Measurements from ENCODE around the gene CCDC181.

CCDC181 gene

DNA sequence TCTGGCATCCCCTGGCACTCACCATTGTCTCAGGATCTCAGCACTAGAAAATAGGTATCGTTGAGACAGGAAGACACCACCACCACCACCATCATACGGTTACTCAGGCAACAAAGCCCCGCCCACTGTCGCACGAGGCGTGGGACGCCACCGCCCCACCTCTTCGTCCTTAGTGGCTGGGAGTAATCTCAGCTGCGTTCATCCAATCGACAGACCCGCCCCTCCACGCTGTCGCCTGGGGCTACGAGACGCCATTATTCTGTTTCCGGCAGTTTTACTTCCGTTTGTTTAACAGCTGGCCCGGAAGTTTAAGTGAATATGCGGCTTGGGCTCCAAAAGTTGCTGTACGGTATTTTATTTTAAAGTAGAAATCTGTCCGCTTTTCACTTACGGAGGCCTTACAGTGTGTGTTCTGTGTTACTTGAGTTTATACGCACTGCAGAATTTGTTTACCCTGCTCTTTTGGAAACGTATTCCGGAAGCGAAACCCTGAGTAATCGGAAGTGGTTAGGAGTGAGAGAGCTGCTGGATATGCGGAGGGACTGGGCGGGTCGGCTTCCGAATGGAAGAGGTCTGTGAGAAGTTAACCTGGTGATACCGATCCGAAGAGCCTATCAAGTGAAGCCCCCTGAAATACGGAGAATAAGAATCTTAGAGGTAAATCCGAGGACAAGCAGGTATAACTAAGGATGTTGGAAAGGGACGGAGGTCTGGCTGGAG is 59.4 kb downstream of the CCDC181 start, which contains the start of the genes BLZF1 and NME7:
BLZF1 (plus strand) TSS at position 510 of the 720 bp plus-strand sequence. CDS start 1,328 bp downstream, outside the sequence.
NME7 (minus strand) TSS at position 112 of the 720 bp plus-strand sequence; CDS start at position 25, 87 bp downstream.
- DNase-seq (ENCODE audit: insufficient read length, low spot score) (peak; percentile 35), FAIRE-seq (peak; percentile 96)
- peak; percentile 63 for TF ChIP-seq POLR2A (IDR thresholded peaks at IDR 0.05; ENCODE audit: low read depth, low read length)

GRCh38 chr1:169367096-169367685 is 60.1 kb downstream of the CCDC181 start:
- DNase-seq (ENCODE audit: insufficient read length, low spot score) (no peak), FAIRE-seq (no peak)
- no peak for TF ChIP-seq POLR2A (IDR thresholded peaks at IDR 0.05; ENCODE audit: low read depth, low read length)

DNA sequence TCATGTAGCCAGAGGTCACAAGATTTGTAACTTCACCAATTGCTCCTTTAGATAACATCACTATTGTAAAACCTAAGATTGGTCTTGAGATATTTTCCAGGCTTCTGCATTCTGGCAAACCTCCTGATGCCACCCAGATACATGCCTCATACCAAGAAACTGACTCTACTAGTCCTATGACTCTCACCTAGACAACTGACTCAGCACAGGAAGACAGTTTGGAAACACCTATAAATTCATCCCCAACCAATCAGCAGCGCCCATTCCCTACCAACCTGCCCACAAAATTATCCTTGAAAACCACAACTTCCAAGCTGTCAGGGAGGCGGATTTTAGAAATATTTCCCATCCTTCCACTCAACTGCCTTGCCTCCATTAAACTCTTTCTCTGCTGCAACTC is 62.3 kb downstream of the CCDC181 start:
- no peak for DNase-seq (ENCODE audit: insufficient read length, low spot score)
- FAIRE-seq = peak; percentile 30
- TF ChIP-seq POLR2A (IDR thresholded peaks at IDR 0.05; ENCODE audit: low read depth, low read length) = no peak

- TF ChIP-seq POLR2A (IDR thresholded peaks at IDR 0.05; ENCODE audit: low read depth, low read length) = no peak
- DNase-seq (ENCODE audit: insufficient read length, low spot score) = no peak
- peak; percentile 71 for FAIRE-seq
Observed at GRCh38 chr1:169363046-169363730, 64.1 kb downstream of the CCDC181 start.

DNA sequence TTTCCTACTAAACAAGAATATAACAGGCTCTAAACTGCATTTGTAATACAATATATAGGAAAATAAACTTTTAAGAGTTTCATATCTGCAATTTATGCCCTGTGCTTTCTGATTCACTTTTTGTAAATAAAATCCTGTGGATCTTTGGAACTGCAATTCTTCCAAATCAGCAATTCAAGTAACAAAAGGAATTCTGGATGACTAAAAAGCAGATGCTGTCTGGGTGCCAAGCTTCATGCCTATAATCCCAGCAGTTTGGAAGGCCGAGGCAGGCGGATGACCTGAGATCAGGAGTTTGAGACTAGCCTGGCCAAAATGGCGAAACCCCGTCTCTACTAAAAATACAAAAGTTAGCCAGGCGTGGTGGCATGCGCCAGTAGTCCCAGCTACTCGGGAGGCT is 66.0 kb downstream of the CCDC181 start:
- FAIRE-seq (no peak), DNase-seq (ENCODE audit: insufficient read length, low spot score) (no peak)
- no peak for TF ChIP-seq POLR2A (IDR thresholded peaks at IDR 0.05; ENCODE audit: low read depth, low read length)

- FAIRE-seq = no peak
- DNase-seq (ENCODE audit: insufficient read length, low spot score) = no peak
- TF ChIP-seq POLR2A (IDR thresholded peaks at IDR 0.05; ENCODE audit: low read depth, low read length) = no peak
Observed at GRCh38 chr1:169360415-169360814, 66.9 kb downstream of the CCDC181 start.

- DNase-seq (ENCODE audit: insufficient read length, low spot score) (no peak), FAIRE-seq (peak; percentile 84)
- no peak for TF ChIP-seq POLR2A (IDR thresholded peaks at IDR 0.05; ENCODE audit: low read depth, low read length)
Observed at GRCh38 chr1:169348383-169349036, 78.8 kb downstream of the CCDC181 start.

DNA sequence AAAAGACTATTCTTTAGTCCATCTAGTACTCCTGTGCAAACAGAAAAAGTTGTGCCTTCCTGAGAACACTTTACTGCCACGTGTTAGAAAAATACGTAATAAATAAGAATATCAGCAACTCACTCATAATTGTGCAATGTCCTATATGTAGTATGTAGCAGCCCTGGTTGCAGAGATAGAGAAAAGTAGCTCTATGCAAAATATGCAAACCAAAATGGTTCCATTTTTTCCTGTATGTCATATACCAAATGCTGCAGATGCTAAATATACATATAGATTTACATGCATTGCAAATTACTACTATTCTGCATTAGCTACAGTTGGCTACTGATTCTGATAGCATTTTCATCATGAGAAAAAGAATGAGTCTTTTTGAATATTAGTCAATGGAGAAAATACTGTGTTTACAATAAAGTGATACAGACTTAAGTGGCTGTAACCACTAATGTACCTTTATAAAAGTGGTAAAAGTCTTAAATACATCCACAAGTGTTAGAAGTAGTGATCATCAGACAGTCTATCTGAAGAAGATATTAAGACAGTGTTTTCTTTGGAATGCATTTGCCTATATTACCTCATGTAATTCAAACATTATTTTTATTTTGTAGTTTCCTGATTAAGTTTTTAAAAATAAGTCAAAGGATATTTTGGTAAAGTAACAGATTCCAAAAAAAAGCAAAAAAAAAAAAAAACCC is 79.4 kb downstream of the CCDC181 start:
- no peak for DNase-seq (ENCODE audit: insufficient read length, low spot score)
- no peak for TF ChIP-seq POLR2A (IDR thresholded peaks at IDR 0.05; ENCODE audit: low read depth, low read length)
- FAIRE-seq = no peak

GRCh38 chr1:169346036-169346589 is 81.2 kb downstream of the CCDC181 start:
- DNase-seq (ENCODE audit: insufficient read length, low spot score) = no peak
- FAIRE-seq = no peak
- no peak for TF ChIP-seq POLR2A (IDR thresholded peaks at IDR 0.05; ENCODE audit: low read depth, low read length)

- FAIRE-seq (peak; percentile 11), DNase-seq (ENCODE audit: insufficient read length, low spot score) (no peak)
- no peak for TF ChIP-seq POLR2A (IDR thresholded peaks at IDR 0.05; ENCODE audit: low read depth, low read length)
Observed at GRCh38 chr1:169345511-169345910, 81.8 kb downstream of the CCDC181 start.
